Glutamatergic neuron (in vitro differentiated cells): ENCODE data around the gene DOCK1. TPM values are rescaled to one million over a fixed set of nuclear protein-coding genes. Genes with fewer than 3 reads are reported as not detected.
A peak's percentile ranks its signal among the peaks of the same experiment; 100 is the strongest.
"Not testable (repeated sequence)": the region's sequence is repeated elsewhere in the genome, so short reads cannot be mapped to it uniquely, and the experiment has no call there.

Experiments
- DNase-seq: peaks from one replicate; pipeline ENCODE4 v3.0.0; 2022
- H3K27ac Mint-ChIP-seq: one replicate; pipeline ENCODE4 v1.8.0; 2020; ENCODE audit warnings: mild to moderate bottlenecking, mixed read lengths, inconsistent platforms; ENCODE audit not compliant: unreplicated experiment
- H3K27me3 Mint-ChIP-seq: one replicate; pipeline ENCODE4 v1.8.0; 2020; ENCODE audit warnings: mild to moderate bottlenecking, moderate library complexity, mixed read lengths, inconsistent platforms; ENCODE audit not compliant: unreplicated experiment
- H3K36me3 Mint-ChIP-seq: one replicate; pipeline ENCODE4 v1.8.0; 2020; ENCODE audit warnings: mild to moderate bottlenecking, mixed read lengths, inconsistent platforms; ENCODE audit not compliant: unreplicated experiment
- H3K4me1 Mint-ChIP-seq: one replicate; pipeline ENCODE4 v1.8.0; 2020; ENCODE audit warnings: mild to moderate bottlenecking, low read depth, mixed read lengths, inconsistent platforms; ENCODE audit not compliant: unreplicated experiment
- H3K4me3 Mint-ChIP-seq: one replicate; pipeline ENCODE4 v1.8.0; 2020; ENCODE audit warnings: mild to moderate bottlenecking, mixed read lengths, inconsistent platforms; ENCODE audit not compliant: unreplicated experiment
- H3K9me3 Mint-ChIP-seq: one replicate; pipeline ENCODE4 v1.8.0; 2020; ENCODE audit warnings: mild to moderate bottlenecking, moderate library complexity, mixed read lengths, inconsistent platforms; ENCODE audit not compliant: unreplicated experiment
- CTCF ChIP-seq: fragments of 200-600 bp; sonication (generic); IDR thresholded peaks from one replicate; pipeline ENCODE4 v1.5.0; 2021; ENCODE audit not compliant: partially characterized antibody, unreplicated experiment
- total RNA-seq: library from RNA; stranded (reverse); fragmentation: NEBNext Ultra II Directional; extraction: Animal tissue kit (Norgen Biotek cat#: 25700); gene quantifications from one replicate; pipeline ENCODE4 v1.2.1, GENCODE V29; 2021; ENCODE audit not compliant: unreplicated experiment

The DOCK1 gene
- total RNA-seq, 1 donor from 2014 or later: 19.7 TPM

- Mint-ChIP-seq H3K4me1 (peaks cover 9% of the 10 kb centered on the region), H3K9me3 (no peaks in the 10 kb centered on the region), H3K27me3 (peaks cover 3% of the 10 kb centered on the region), H3K4me3 (no peak overlapping the region), H3K36me3 (no peaks in the 10 kb centered on the region), H3K27ac (no peak overlapping the region)
- DNase-seq: no peak
- no peak for TF ChIP-seq CTCF
Measured at GRCh38 chr10:126880926-126881325, 24.3 kb upstream of the DOCK1 start.

- H3K36me3 Mint-ChIP-seq, H3K4me1 Mint-ChIP-seq, H3K9me3 Mint-ChIP-seq, H3K27me3 Mint-ChIP-seq: not testable (repeated sequence)
- peak; percentile 47 for DNase-seq
- Mint-ChIP-seq H3K4me3 (peak overlapping the region; percentile 68), H3K27ac (peak overlapping the region; percentile 15)
Measured at GRCh38 chr10:126882055-126882454, 23.2 kb upstream of the DOCK1 start.

- not testable (repeated sequence) for DNase-seq, H3K27me3 Mint-ChIP-seq, H3K4me1 Mint-ChIP-seq, H3K36me3 Mint-ChIP-seq, H3K4me3 Mint-ChIP-seq, H3K27ac Mint-ChIP-seq, H3K9me3 Mint-ChIP-seq
Measured at GRCh38 chr10:126888436-126888835, 16.8 kb upstream of the DOCK1 start.

GRCh38 chr10:126889421-126889820 is 15.8 kb upstream of the DOCK1 start:
- Mint-ChIP-seq H3K9me3 (peaks cover 2% of the 10 kb centered on the region), H3K36me3 (peaks cover 6% of the 10 kb centered on the region), H3K4me3 (no peak overlapping the region), H3K27ac (no peak overlapping the region), H3K4me1 (no peaks in the 10 kb centered on the region), H3K27me3 (no peaks in the 10 kb centered on the region)
- TF ChIP-seq CTCF: no peak
- DNase-seq: no peak

- H3K4me3 Mint-ChIP-seq, H3K36me3 Mint-ChIP-seq, H3K27me3 Mint-ChIP-seq, H3K9me3 Mint-ChIP-seq, H3K27ac Mint-ChIP-seq, DNase-seq, H3K4me1 Mint-ChIP-seq: not testable (repeated sequence)
Measured at GRCh38 chr10:126890797-126891196, 14.4 kb upstream of the DOCK1 start.

GRCh38 chr10:126892226-126893175 is 12.7 kb upstream of the DOCK1 start:
- Mint-ChIP-seq H3K9me3 (peaks cover 2% of the 10 kb centered on the region), H3K36me3 (peaks cover 6% of the 10 kb centered on the region), H3K27ac (no peak overlapping the region), H3K4me3 (no peak overlapping the region), H3K27me3 (peaks cover 1% of the 10 kb centered on the region), H3K4me1 (no peaks in the 10 kb centered on the region)
- DNase-seq: no peak
- TF ChIP-seq CTCF: no peak
